IPS DF 6.9 (cell line): ENCODE measurements around the gene SYNE1.
"Not testable (repeated sequence)": the region's sequence is repeated elsewhere in the genome, so short reads cannot be mapped to it uniquely, and the experiment has no call there.

Experiments
- DNase-seq: peaks from one replicate; pipeline ENCODE4 v3.0.0-alpha.2; 2013; ENCODE audit warnings: low read depth, low spot score
- H3K27ac ChIP-seq: one replicate; pipeline ENCODE4 v1.5.1; 2013; ENCODE audit warnings: low read length, control low read depth
- H3K27me3 ChIP-seq: 2 replicates; pipeline ENCODE4 v1.6.1; 2013; ENCODE audit warnings: mild to moderate bottlenecking, low read length; ENCODE audit not compliant: control insufficient read depth, insufficient read depth
- H3K36me3 ChIP-seq: 2 replicates; pipeline ENCODE4 v1.6.1; 2013; ENCODE audit warnings: low read length; ENCODE audit not compliant: control insufficient read depth, insufficient read depth
- H3K4me1 ChIP-seq: 2 replicates; pipeline ENCODE4 v1.6.1; 2013; ENCODE audit warnings: low read length; ENCODE audit not compliant: control insufficient read depth, insufficient read depth
- H3K4me3 ChIP-seq: 2 replicates; pipeline ENCODE4 v1.5.1; 2013; ENCODE audit warnings: mild to moderate bottlenecking, low read length
- H3K9me3 ChIP-seq: 2 replicates; pipeline ENCODE4 v1.6.1; 2013; ENCODE audit warnings: low read length, inconsistent platforms; ENCODE audit not compliant: control insufficient read depth, insufficient read depth
- WGBS: extraction: QIAGEN DNeasy Blood & Tissue Kit; methylation state at CpG from one replicate; pipeline ENCODE4 v1.1.7; 2013; ENCODE audit warnings: mixed read lengths, missing lambda C conversion rate; ENCODE audit not compliant: insufficient read length, insufficient coverage; 5-methylcytosine and 5-hydroxymethylcytosine counted together

The SYNE1 gene, protein sequence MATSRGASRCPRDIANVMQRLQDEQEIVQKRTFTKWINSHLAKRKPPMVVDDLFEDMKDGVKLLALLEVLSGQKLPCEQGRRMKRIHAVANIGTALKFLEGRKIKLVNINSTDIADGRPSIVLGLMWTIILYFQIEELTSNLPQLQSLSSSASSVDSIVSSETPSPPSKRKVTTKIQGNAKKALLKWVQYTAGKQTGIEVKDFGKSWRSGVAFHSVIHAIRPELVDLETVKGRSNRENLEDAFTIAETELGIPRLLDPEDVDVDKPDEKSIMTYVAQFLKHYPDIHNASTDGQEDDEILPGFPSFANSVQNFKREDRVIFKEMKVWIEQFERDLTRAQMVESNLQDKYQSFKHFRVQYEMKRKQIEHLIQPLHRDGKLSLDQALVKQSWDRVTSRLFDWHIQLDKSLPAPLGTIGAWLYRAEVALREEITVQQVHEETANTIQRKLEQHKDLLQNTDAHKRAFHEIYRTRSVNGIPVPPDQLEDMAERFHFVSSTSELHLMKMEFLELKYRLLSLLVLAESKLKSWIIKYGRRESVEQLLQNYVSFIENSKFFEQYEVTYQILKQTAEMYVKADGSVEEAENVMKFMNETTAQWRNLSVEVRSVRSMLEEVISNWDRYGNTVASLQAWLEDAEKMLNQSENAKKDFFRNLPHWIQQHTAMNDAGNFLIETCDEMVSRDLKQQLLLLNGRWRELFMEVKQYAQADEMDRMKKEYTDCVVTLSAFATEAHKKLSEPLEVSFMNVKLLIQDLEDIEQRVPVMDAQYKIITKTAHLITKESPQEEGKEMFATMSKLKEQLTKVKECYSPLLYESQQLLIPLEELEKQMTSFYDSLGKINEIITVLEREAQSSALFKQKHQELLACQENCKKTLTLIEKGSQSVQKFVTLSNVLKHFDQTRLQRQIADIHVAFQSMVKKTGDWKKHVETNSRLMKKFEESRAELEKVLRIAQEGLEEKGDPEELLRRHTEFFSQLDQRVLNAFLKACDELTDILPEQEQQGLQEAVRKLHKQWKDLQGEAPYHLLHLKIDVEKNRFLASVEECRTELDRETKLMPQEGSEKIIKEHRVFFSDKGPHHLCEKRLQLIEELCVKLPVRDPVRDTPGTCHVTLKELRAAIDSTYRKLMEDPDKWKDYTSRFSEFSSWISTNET (N-terminal part only)

DNA sequence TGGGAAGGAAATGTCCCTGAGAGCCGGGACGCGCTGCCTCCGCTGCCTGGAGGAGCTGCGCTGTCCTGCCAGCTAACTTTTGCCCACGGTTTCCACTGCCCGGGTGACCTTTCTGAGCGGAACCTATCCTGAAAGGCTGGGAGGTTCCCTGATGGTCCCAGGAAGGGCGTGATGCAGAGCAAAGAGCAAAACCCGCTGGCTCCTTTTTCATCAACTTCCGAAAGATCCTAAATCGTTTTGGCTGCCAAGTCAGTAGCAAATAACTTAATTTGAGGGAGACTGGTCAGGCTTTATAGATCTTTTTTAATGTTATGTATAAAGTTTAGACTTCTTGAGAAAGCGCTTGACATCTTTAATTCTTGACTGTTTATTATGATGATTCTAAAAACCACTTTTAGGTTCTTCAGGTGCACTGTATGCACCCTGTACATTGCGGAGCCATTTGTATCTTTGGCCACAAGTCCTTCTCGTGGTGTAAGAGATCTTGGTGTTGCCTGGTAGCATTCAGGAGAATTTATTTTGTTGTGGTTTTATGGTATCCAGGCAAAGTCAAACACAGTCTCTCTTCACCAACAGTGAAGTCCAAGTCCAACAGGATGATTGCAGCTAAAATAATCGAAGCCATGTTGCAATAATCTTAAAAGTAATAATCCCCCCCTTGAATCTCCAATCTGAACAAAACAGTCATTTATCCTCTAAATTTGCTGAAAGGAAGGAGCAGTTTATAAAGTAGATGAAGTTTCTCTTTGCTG is at the start of gene SYNE1:
Gene SYNE1 (minus strand): TSS at position 67 of the 752 bp plus-strand sequence. CDS start 9,031 bp downstream, outside the sequence.
- H3K9me3 ChIP-seq = no peaks in the 10 kb centered on the region
- peaks cover 15% of the 10 kb centered on the region; the same call in 1 of the 2 replicates for H3K27me3 ChIP-seq
- no CpG with 5 or more reads among the region's 16 CpGs for WGBS
- H3K27ac ChIP-seq = no peak within 1 kb of the TSS
- no peak for DNase-seq
- peak within 1 kb of the TSS; percentile 60 for H3K4me3 ChIP-seq
- no peaks in the 10 kb centered on the region for H3K36me3 ChIP-seq
- no peaks in the 10 kb centered on the region for H3K4me1 ChIP-seq

DNA sequence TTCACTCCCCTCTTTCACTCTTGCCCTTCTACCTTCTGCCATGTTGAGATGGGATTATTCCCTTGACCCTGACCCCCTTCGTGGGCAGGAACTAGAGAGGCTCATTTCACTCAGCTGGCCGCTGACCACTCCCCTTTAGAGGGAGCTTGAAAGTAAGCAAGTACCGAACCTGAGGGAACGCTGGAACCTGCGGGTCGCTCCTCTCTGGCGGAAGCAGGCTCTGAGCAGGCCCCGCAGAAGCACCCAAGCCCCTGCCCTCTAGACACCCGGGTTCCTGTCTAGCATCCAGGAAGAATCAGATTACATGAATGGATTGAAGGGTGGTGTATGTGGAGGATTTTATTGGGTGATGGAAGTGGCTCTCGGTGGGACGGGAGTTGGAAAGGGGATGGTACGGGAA is 48.7 kb upstream of the SYNE1 start:
- H3K36me3 ChIP-seq = no peaks in the 10 kb centered on the region
- H3K4me1 ChIP-seq = peaks cover 2% of the 10 kb centered on the region; the same call in 1 of the 2 replicates
- no peak overlapping the region for H3K27ac ChIP-seq
- H3K4me3 ChIP-seq = no peak overlapping the region
- no CpG with 5 or more reads among the region's 12 CpGs for WGBS
- H3K9me3 ChIP-seq = no peaks in the 10 kb centered on the region
- no peak for DNase-seq
- H3K27me3 ChIP-seq = no peaks in the 10 kb centered on the region

DNA sequence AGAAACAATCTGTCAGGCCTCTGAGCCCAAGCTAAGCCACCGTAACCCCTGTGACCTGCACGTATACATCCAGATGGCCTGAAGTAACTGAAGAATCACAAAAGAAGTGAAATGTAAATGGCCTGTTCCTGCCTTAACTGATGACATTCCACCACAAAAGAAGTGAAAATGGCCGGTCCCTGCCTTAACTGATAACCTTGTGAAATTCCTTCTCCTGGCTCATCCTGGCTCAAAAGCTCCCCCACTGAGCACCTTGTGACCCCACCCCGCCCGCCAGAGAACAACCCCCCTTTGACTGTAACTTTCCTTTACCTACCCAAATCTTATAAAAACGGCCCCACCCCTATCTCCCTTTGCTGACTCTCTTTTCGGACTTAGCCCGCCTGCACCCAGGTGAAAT is 45.8 kb upstream of the SYNE1 start:
- H3K9me3 ChIP-seq, H3K4me1 ChIP-seq, H3K27ac ChIP-seq, H3K4me3 ChIP-seq, H3K36me3 ChIP-seq, H3K27me3 ChIP-seq, DNase-seq: not testable (repeated sequence)
- WGBS = no CpG with 5 or more reads among the region's 8 CpGs

DNA sequence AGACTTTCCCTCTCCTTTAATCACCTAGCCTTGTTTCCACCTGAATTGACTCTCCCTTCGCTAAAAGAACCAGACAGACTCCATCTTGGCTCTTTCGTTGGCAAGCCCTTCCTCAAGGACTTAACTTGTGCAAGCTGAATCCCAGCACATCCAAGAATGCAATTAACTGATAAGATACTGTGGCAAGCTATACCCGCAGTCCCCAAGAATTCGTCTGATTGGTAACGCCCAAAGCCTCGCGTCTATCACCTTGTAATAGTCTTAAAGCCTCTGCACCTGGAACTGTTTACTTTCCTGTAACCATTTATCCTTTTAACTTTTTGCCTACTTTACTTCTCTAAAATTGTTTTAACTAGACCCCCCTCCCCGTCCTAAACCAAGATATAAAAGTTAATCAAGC is 45.0 kb upstream of the SYNE1 start:
- Histone ChIP-seq H3K36me3 (no peaks in the 10 kb centered on the region), H3K4me3 (no peak overlapping the region), H3K27ac (no peak overlapping the region), H3K4me1 (peaks cover 2% of the 10 kb centered on the region; the same call in 1 of the 2 replicates), H3K9me3 (no peaks in the 10 kb centered on the region), H3K27me3 (no peaks in the 10 kb centered on the region)
- DNase-seq = no peak
- WGBS = no CpG with 5 or more reads among the region's 8 CpGs

DNA sequence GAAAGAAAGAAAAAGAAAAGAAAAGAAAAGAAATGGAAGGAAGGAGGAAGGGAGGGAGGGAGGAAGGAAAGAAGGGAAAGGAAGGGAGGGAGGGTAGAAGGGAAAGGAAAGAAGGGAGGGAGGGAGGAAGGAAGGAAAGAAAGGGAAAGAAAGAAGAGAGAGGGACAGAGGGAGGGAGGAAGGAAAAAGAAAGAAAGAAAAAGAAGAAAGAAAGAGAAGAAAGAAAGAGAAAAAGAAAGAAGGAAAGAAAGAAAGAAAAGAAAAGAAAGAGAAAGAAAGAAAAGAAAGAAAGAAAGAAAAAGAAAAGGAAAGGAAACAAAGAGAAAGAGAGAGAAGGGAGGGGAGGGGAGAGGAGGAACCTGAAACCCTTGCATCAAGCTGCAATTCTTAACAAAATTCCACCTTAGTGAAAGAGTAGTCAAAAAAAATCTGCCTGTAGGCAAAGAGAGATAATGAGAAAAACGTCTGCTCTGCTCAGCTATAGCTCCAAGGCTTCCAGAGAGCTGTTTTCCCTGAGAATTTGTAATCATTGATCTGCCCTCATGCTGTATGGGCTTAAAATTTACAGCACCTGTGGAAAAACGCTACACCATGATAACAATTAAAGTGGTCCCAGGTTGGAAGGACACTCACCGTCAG is 43.8 kb upstream of the SYNE1 start:
- no peak for DNase-seq
- Histone ChIP-seq H3K4me1 (peaks cover 2% of the 10 kb centered on the region; the same call in 1 of the 2 replicates), H3K36me3 (no peaks in the 10 kb centered on the region)

DNA sequence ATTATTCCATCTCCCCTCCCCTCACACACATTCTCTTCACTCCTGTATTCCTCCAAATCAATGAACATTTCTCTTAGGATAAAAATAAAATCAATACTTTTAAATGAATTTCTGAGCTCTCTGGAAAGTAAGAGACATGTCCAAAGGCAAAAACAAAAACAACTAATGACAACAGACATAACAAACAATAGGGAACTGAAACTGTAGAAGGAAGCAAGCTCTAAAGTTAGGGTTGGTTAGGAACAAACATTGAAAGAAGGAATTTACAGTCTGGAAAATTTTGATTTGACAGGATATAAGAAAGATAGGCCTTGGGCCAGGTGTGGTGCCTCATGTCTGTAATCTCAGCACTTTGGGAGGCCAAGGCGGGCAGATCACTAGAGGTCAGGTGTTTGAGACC is 43.0 kb upstream of the SYNE1 start:
- Histone ChIP-seq H3K4me1 (peaks cover 2% of the 10 kb centered on the region; the same call in 1 of the 2 replicates), H3K36me3 (no peaks in the 10 kb centered on the region), H3K4me3 (no peak overlapping the region), H3K9me3 (no peaks in the 10 kb centered on the region), H3K27ac (no peak overlapping the region), H3K27me3 (no peaks in the 10 kb centered on the region)
- no CpG with 5 or more reads among the region's 1 CpG for WGBS
- no peak for DNase-seq

More for the DNA sequence above, 43.8 kb upstream of the SYNE1 start:
- Histone ChIP-seq H3K27me3 (no peaks in the 10 kb centered on the region), H3K9me3 (no peaks in the 10 kb centered on the region), H3K27ac (no peak overlapping the region), H3K4me3 (no peak overlapping the region)
- WGBS = no CpG with 5 or more reads among the region's 3 CpGs

DNA sequence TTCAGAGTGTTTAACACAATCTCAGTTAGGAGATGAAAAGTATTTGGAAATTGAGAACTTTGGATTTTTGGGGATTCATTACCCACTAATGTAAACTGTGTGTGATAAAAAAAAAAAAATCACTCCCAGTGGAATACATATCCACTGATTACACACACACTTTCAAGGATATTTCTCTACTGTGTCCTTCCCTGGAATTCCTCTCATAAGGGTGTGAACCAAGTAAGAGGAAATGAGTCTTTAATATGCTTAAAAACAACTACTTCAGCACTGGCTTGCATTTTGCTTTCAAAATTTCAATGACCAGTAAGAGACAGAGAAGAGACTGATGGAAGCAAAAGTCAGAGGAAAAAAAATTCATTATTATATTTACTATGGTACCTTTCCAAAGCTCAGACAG is 36.1 kb upstream of the SYNE1 start:
- no peak overlapping the region for H3K4me3 ChIP-seq
- no peak for DNase-seq

DNA sequence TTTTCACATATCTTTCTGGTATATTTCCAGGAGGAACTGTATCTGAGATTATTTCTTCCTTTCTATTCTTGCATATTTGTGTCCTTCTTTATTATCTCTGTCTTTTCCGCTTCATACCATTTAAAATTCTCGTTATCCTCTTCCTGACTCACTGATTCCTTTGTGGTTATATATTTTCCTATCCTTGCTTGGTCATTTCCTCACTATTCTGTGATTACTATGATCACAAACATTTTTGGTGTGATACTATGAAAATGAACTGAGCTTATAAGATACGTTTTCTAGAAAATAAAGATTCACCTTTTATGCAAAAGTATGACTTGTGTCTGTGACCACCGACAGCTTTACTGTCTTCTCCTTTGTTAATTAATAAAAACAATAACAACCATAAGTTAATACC is 34.0 kb upstream of the SYNE1 start:
- Histone ChIP-seq H3K4me3 (no peak overlapping the region), H3K36me3 (no peaks in the 10 kb centered on the region), H3K27ac (no peak overlapping the region), H3K9me3 (no peaks in the 10 kb centered on the region), H3K27me3 (no peaks in the 10 kb centered on the region), H3K4me1 (no peaks in the 10 kb centered on the region)
- 100% methylated on average over 2 of the region's 4 CpGs for WGBS
- DNase-seq = no peak

More for the DNA sequence above, 36.1 kb upstream of the SYNE1 start:
- H3K36me3 ChIP-seq = no peaks in the 10 kb centered on the region
- H3K9me3 ChIP-seq = no peaks in the 10 kb centered on the region
- no peaks in the 10 kb centered on the region for H3K4me1 ChIP-seq
- H3K27ac ChIP-seq = no peak overlapping the region
- no peaks in the 10 kb centered on the region for H3K27me3 ChIP-seq

DNA sequence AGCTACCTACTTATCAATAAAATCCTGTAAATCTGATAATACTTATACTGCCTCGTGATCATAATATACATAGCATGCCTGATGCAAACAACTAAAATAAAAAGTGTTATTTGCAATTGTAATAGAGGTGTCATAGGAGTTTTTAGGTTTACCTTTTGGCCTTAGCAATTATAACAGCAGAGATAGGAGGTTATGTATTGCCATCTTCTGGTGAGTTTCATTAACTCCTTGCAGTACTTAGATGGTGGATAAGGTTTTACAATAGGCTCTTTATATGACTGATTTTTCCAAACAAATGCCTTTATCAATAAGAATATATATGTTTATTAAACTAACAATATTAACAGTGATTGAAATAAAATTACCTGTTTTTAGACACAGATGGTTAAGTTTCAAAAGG is 32.7 kb upstream of the SYNE1 start:
- Histone ChIP-seq H3K4me3 (no peak overlapping the region), H3K27me3 (no peaks in the 10 kb centered on the region), H3K36me3 (no peaks in the 10 kb centered on the region), H3K4me1 (no peaks in the 10 kb centered on the region), H3K27ac (no peak overlapping the region), H3K9me3 (no peaks in the 10 kb centered on the region)
- DNase-seq = no peak
- WGBS = no CpG with 5 or more reads among the region's 1 CpG
